ENCODE data around the gene CELF4.

CELF4 gene

GRCh38 chr18:37316468-37316867 is 249.1 kb downstream of the CELF4 start:
- H3K36me3 ChIP-seq (ENCODE audit: control insufficient read depth, insufficient read depth, low read length), result no peaks in the 10 kb centered on the region
- H2AK5ac ChIP-seq (ENCODE audit: low read length), result no peak overlapping the region
- H3K18ac ChIP-seq (ENCODE audit: low read length), result no peak overlapping the region
- no CpG with 5 or more reads among the region's 1 CpG for WGBS (ENCODE audit: extremely low coverage, insufficient coverage, low lambda C conversion rate)
- no peaks in the 10 kb centered on the region for H3K27me3 ChIP-seq (ENCODE audit: insufficient read depth, low read length, poor library complexity)
- no peak overlapping the region for H3K4ac ChIP-seq (ENCODE audit: low read depth, low read length)
- no peak overlapping the region for H3K56ac ChIP-seq (ENCODE audit: low read length)
- no peak overlapping the region for H3K23ac ChIP-seq (ENCODE audit: low read length)
- no peak overlapping the region for H2BK15ac ChIP-seq (replicated peaks; ENCODE audit: low read depth)
- H3K4me3 ChIP-seq (ENCODE audit: low read length), result no peak overlapping the region
- no peaks in the 10 kb centered on the region for H3K4me1 ChIP-seq (ENCODE audit: control insufficient read depth, low read depth, low read length)
- no peak overlapping the region for H2BK5ac ChIP-seq (ENCODE audit: low read length)
- no peak overlapping the region for H3K9ac ChIP-seq (ENCODE audit: low read length)
- no peak for DNase-seq
- H3K79me2 ChIP-seq (ENCODE audit: control insufficient read depth, insufficient read depth, low read length), result no peaks in the 10 kb centered on the region
- H3K79me1 ChIP-seq (ENCODE audit: low read length), result no peaks in the 10 kb centered on the region
- no peak overlapping the region for H2BK120ac ChIP-seq (ENCODE audit: low read depth, low read length)
- no peak overlapping the region for H3K4me2 ChIP-seq (ENCODE audit: low read length)
- no peak overlapping the region for H4K8ac ChIP-seq (ENCODE audit: low read depth, low read length)
- H3K27ac ChIP-seq (ENCODE audit: low read depth, low read length), result no peak overlapping the region
- no peak overlapping the region for H4K5ac ChIP-seq (ENCODE audit: low read length)

DNA sequence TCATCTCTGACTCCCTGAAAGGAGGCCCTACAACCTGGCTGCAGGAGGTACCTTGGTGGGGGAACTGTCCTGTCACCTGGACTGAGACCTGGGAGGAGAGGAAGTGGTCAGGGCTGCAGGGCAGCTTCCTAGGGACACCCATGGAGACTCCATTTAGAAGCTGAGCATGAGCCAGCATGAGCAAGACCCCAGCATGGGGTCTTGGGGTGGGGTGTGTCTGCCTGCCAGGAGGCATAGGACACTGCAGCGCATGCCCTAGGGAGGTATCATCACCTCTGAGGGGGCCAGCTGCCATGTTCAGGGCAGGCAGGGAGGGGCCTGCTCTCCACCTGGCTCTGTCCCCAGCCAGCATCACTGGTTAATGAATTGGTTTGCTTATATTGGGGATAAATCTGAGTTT is 249.7 kb downstream of the CELF4 start:
- Histone ChIP-seq H2BK120ac (ENCODE audit: low read depth, low read length) (no peak overlapping the region), H3K4me3 (ENCODE audit: low read length) (no peak overlapping the region), H2AK5ac (ENCODE audit: low read length) (no peak overlapping the region), H3K4ac (ENCODE audit: low read depth, low read length) (no peak overlapping the region), H2BK15ac (replicated peaks; ENCODE audit: low read depth) (no peak overlapping the region), H3K4me1 (ENCODE audit: control insufficient read depth, low read depth, low read length) (no peaks in the 10 kb centered on the region), H2BK5ac (ENCODE audit: low read length) (no peak overlapping the region), H4K8ac (ENCODE audit: low read depth, low read length) (no peak overlapping the region), H3K56ac (ENCODE audit: low read length) (no peak overlapping the region), H4K5ac (ENCODE audit: low read length) (no peak overlapping the region), H3K36me3 (ENCODE audit: control insufficient read depth, insufficient read depth, low read length) (no peaks in the 10 kb centered on the region), H3K23ac (ENCODE audit: low read length) (no peak overlapping the region), H3K79me1 (ENCODE audit: low read length) (no peaks in the 10 kb centered on the region), H3K27me3 (ENCODE audit: insufficient read depth, low read length, poor library complexity) (no peaks in the 10 kb centered on the region), H3K9ac (ENCODE audit: low read length) (no peak overlapping the region), H3K18ac (ENCODE audit: low read length) (no peak overlapping the region), H3K4me2 (ENCODE audit: low read length) (no peak overlapping the region), H3K27ac (ENCODE audit: low read depth, low read length) (no peak overlapping the region), H3K79me2 (ENCODE audit: control insufficient read depth, insufficient read depth, low read length) (no peaks in the 10 kb centered on the region)
- DNase-seq, result no peak
- WGBS (ENCODE audit: extremely low coverage, insufficient coverage, low lambda C conversion rate), result no CpG with 5 or more reads among the region's 1 CpG

- no peaks in the 10 kb centered on the region for H3K79me2 ChIP-seq (ENCODE audit: control insufficient read depth, insufficient read depth, low read length)
- no peaks in the 10 kb centered on the region for H3K4me1 ChIP-seq (ENCODE audit: control insufficient read depth, low read depth, low read length)
- H2BK5ac ChIP-seq (ENCODE audit: low read length), result no peak overlapping the region
- no peak overlapping the region for H2BK15ac ChIP-seq (replicated peaks; ENCODE audit: low read depth)
- no peaks in the 10 kb centered on the region for H3K27me3 ChIP-seq (ENCODE audit: insufficient read depth, low read length, poor library complexity)
- no peak overlapping the region for H2AK5ac ChIP-seq (ENCODE audit: low read length)
- H3K27ac ChIP-seq (ENCODE audit: low read depth, low read length), result no peak overlapping the region
- H3K56ac ChIP-seq (ENCODE audit: low read length), result no peak overlapping the region
- H4K5ac ChIP-seq (ENCODE audit: low read length), result no peak overlapping the region
- no peaks in the 10 kb centered on the region for H3K79me1 ChIP-seq (ENCODE audit: low read length)
- DNase-seq, result no peak
- no peaks in the 10 kb centered on the region for H3K36me3 ChIP-seq (ENCODE audit: control insufficient read depth, insufficient read depth, low read length)
- H3K4ac ChIP-seq (ENCODE audit: low read depth, low read length), result no peak overlapping the region
- H2BK120ac ChIP-seq (ENCODE audit: low read depth, low read length), result no peak overlapping the region
- no CpG with 5 or more reads among the region's 5 CpGs for WGBS (ENCODE audit: extremely low coverage, insufficient coverage, low lambda C conversion rate)
- no peak overlapping the region for H3K18ac ChIP-seq (ENCODE audit: low read length)
- H3K4me2 ChIP-seq (ENCODE audit: low read length), result no peak overlapping the region
- H4K8ac ChIP-seq (ENCODE audit: low read depth, low read length), result no peak overlapping the region
- H3K9ac ChIP-seq (ENCODE audit: low read length), result no peak overlapping the region
- H3K23ac ChIP-seq (ENCODE audit: low read length), result no peak overlapping the region
- no peak overlapping the region for H3K4me3 ChIP-seq (ENCODE audit: low read length)
These were observed 251.1 kb downstream of the CELF4 start for GRCh38 chr18:37314534-37314933.

GRCh38 chr18:37313624-37314023 is 252.0 kb downstream of the CELF4 start:
- Histone ChIP-seq H2BK15ac (replicated peaks; ENCODE audit: low read depth) (no peak overlapping the region), H2BK120ac (ENCODE audit: low read depth, low read length) (no peak overlapping the region), H4K8ac (ENCODE audit: low read depth, low read length) (no peak overlapping the region), H4K5ac (ENCODE audit: low read length) (no peak overlapping the region), H3K4me2 (ENCODE audit: low read length) (no peak overlapping the region), H2AK5ac (ENCODE audit: low read length) (no peak overlapping the region), H3K9ac (ENCODE audit: low read length) (no peak overlapping the region), H3K56ac (ENCODE audit: low read length) (no peak overlapping the region), H3K4me3 (ENCODE audit: low read length) (no peak overlapping the region), H3K27me3 (ENCODE audit: insufficient read depth, low read length, poor library complexity) (no peaks in the 10 kb centered on the region), H3K4ac (ENCODE audit: low read depth, low read length) (no peak overlapping the region), H3K23ac (ENCODE audit: low read length) (no peak overlapping the region), H3K27ac (ENCODE audit: low read depth, low read length) (no peak overlapping the region), H3K79me2 (ENCODE audit: control insufficient read depth, insufficient read depth, low read length) (no peaks in the 10 kb centered on the region), H2BK5ac (ENCODE audit: low read length) (no peak overlapping the region), H3K4me1 (ENCODE audit: control insufficient read depth, low read depth, low read length) (no peaks in the 10 kb centered on the region), H3K36me3 (ENCODE audit: control insufficient read depth, insufficient read depth, low read length) (no peaks in the 10 kb centered on the region), H3K18ac (ENCODE audit: low read length) (no peak overlapping the region), H3K79me1 (ENCODE audit: low read length) (no peaks in the 10 kb centered on the region)
- DNase-seq, result no peak
- no CpG with 5 or more reads among the region's 10 CpGs for WGBS (ENCODE audit: extremely low coverage, insufficient coverage, low lambda C conversion rate)

GRCh38 chr18:37309861-37310260 is 255.7 kb downstream of the CELF4 start:
- Histone ChIP-seq H3K9ac (ENCODE audit: low read length) (no peak overlapping the region), H2BK120ac (ENCODE audit: low read depth, low read length) (no peak overlapping the region), H2BK15ac (replicated peaks; ENCODE audit: low read depth) (no peak overlapping the region), H3K4me1 (ENCODE audit: control insufficient read depth, low read depth, low read length) (no peaks in the 10 kb centered on the region), H3K4me3 (ENCODE audit: low read length) (no peak overlapping the region), H3K79me1 (ENCODE audit: low read length) (no peaks in the 10 kb centered on the region), H3K36me3 (ENCODE audit: control insufficient read depth, insufficient read depth, low read length) (no peaks in the 10 kb centered on the region), H3K27me3 (ENCODE audit: insufficient read depth, low read length, poor library complexity) (no peaks in the 10 kb centered on the region), H3K18ac (ENCODE audit: low read length) (no peak overlapping the region), H2AK5ac (ENCODE audit: low read length) (no peak overlapping the region), H3K4ac (ENCODE audit: low read depth, low read length) (no peak overlapping the region), H3K56ac (ENCODE audit: low read length) (no peak overlapping the region), H3K4me2 (ENCODE audit: low read length) (no peak overlapping the region), H3K79me2 (ENCODE audit: control insufficient read depth, insufficient read depth, low read length) (no peaks in the 10 kb centered on the region), H2BK5ac (ENCODE audit: low read length) (no peak overlapping the region), H3K27ac (ENCODE audit: low read depth, low read length) (no peak overlapping the region), H4K5ac (ENCODE audit: low read length) (no peak overlapping the region), H4K8ac (ENCODE audit: low read depth, low read length) (no peak overlapping the region), H3K23ac (ENCODE audit: low read length) (no peak overlapping the region)
- no peak for DNase-seq
- no CpG with 5 or more reads among the region's 3 CpGs for WGBS (ENCODE audit: extremely low coverage, insufficient coverage, low lambda C conversion rate)

GRCh38 chr18:37309059-37309458 is 256.5 kb downstream of the CELF4 start:
- no peaks in the 10 kb centered on the region for H3K79me1 ChIP-seq (ENCODE audit: low read length)
- H2BK5ac ChIP-seq (ENCODE audit: low read length), result no peak overlapping the region
- H3K23ac ChIP-seq (ENCODE audit: low read length), result no peak overlapping the region
- no peak overlapping the region for H3K4me3 ChIP-seq (ENCODE audit: low read length)
- no peak overlapping the region for H3K9ac ChIP-seq (ENCODE audit: low read length)
- H4K5ac ChIP-seq (ENCODE audit: low read length), result no peak overlapping the region
- no peaks in the 10 kb centered on the region for H3K27me3 ChIP-seq (ENCODE audit: insufficient read depth, low read length, poor library complexity)
- no peak overlapping the region for H2AK5ac ChIP-seq (ENCODE audit: low read length)
- no peak overlapping the region for H3K4ac ChIP-seq (ENCODE audit: low read depth, low read length)
- no peak overlapping the region for H3K27ac ChIP-seq (ENCODE audit: low read depth, low read length)
- no peak overlapping the region for H4K8ac ChIP-seq (ENCODE audit: low read depth, low read length)
- no peak overlapping the region for H2BK120ac ChIP-seq (ENCODE audit: low read depth, low read length)
- no peaks in the 10 kb centered on the region for H3K36me3 ChIP-seq (ENCODE audit: control insufficient read depth, insufficient read depth, low read length)
- H2BK15ac ChIP-seq (replicated peaks; ENCODE audit: low read depth), result no peak overlapping the region
- H3K4me1 ChIP-seq (ENCODE audit: control insufficient read depth, low read depth, low read length), result no peaks in the 10 kb centered on the region
- H3K4me2 ChIP-seq (ENCODE audit: low read length), result no peak overlapping the region
- no peak for DNase-seq
- no peak overlapping the region for H3K56ac ChIP-seq (ENCODE audit: low read length)
- no peak overlapping the region for H3K18ac ChIP-seq (ENCODE audit: low read length)
- no CpG with 5 or more reads among the region's 1 CpG for WGBS (ENCODE audit: extremely low coverage, insufficient coverage, low lambda C conversion rate)
- H3K79me2 ChIP-seq (ENCODE audit: control insufficient read depth, insufficient read depth, low read length), result no peaks in the 10 kb centered on the region
